K562 (cell line): ENCODE measurements around the gene DDX55. TPM values are rescaled to one million over a fixed set of nuclear protein-coding genes. Genes with fewer than 3 reads are reported as not detected.

Experiments used
- ATF7 ChIP-seq: fragments of 450-650 bp; IDR thresholded peaks from 2 replicates; pipeline ENCODE4 v1.7.1; 2014; ENCODE audit warnings: mild to moderate bottlenecking, moderate library complexity
- DIDO1 ChIP-seq: fragments of 450-650 bp; IDR thresholded peaks from 2 replicates; pipeline ENCODE4 v1.6.1; 2016; ENCODE audit warnings: low read depth, missing biosample characterization, missing genetic modification characterization
- MYC ChIP-seq, 2 experiments: fragments of 250-450 bp in 1 of 2; sonication (Bioruptor Pico) in 1 of 2; IDR thresholded peaks; 2 replicates each; pipeline versions ENCODE4 v1.5.1 to v1.6.1; 2012 to 2021; ENCODE audit warnings: low read depth in 2 of 2, borderline replicate concordance in 1 of 2, improper control_type of control experiment in 1 of 2, low read length in 1 of 2, mild to moderate bottlenecking in 1 of 2, moderate library complexity in 1 of 2
- NCOA2 ChIP-seq, 2 experiments: fragments of 450-650 bp; IDR thresholded peaks; 2 replicates each; pipeline ENCODE4 v1.6.1; 2018; ENCODE audit warnings: mild to moderate bottlenecking in 2 of 2, moderate library complexity in 1 of 2; ENCODE audit not compliant: partially characterized antibody in 2 of 2
- NFYB ChIP-seq: IDR thresholded peaks from 2 replicates; pipeline ENCODE4 v1.6.1; 2011; ENCODE audit warnings: mild to moderate bottlenecking, moderate library complexity; ENCODE audit not compliant: insufficient read length; ENCODE audit errors: extremely low read depth
- NR2C1 ChIP-seq, 2 experiments: fragments of 450-650 bp; IDR thresholded peaks; 2 replicates each; pipeline ENCODE4 v1.6.1; 2017; ENCODE audit warnings: mild to moderate bottlenecking in 2 of 2, antibody characterized with exemption in 1 of 2, inconsistent platforms in 1 of 2, missing compliant biosample characterization in 1 of 2, missing genetic modification characterization in 1 of 2
- NR4A1 ChIP-seq, 2 experiments: fragments of 250-450 bp in 1 of 2; fragments of 450-650 bp in 1 of 2; sonication (Bioruptor Pico) in 1 of 2; IDR thresholded peaks; 2 replicates each; pipeline versions ENCODE4 v1.4.0 to v1.6.1; 2016 to 2020; ENCODE audit warnings: mild to moderate bottlenecking in 2 of 2, missing compliant biosample characterization in 1 of 2, missing genetic modification characterization in 1 of 2, moderate library complexity in 1 of 2
- RAD51 ChIP-seq: fragments of 450-650 bp; IDR thresholded peaks from 2 replicates; pipeline ENCODE4 v1.7.1; 2016; ENCODE audit warnings: low read depth, mild to moderate bottlenecking, borderline replicate concordance
- RNF2 ChIP-seq: sonication (generic); IDR thresholded peaks from 2 replicates; pipeline ENCODE4 v1.6.1; 2016
- TOE1 ChIP-seq, 2 experiments: fragments of 450-650 bp in 1 of 2; sonication (generic) in 1 of 2; formaldehyde crosslinking in 1 of 2; IDR thresholded peaks; 2 replicates each; pipeline versions ENCODE4 v1.7.1 to v1.8.0; 2016 to 2022; ENCODE audit warnings: borderline replicate concordance in 2 of 2, mild to moderate bottlenecking in 2 of 2, antibody characterized with exemption in 1 of 2, inconsistent platforms in 1 of 2, low read depth in 1 of 2, missing genetic modification reagents in 1 of 2, moderate library complexity in 1 of 2
- polyA plus RNA-seq, 8 experiments: library from polyadenylated mRNA; depleted of rRNA in 4 of 8; stranded (reverse) in 5 of 8; unstranded in 3 of 8; fragments of >200 nt; fragmentation: Nextera tagmentation in 2 of 8; fragmentation: Illumina TruSeq in 1 of 8; extraction: Ambion mirVana in 2 of 8; extraction: Trizol in 1 of 8; gene quantifications; 2 replicates each; pipeline versions ENCODE4 v1.2.1 to v1.2.3, GENCODE V29; 2011 to 2014; ENCODE audit warnings: inconsistent platforms in 1 of 8, missing spikeins in 1 of 8
- total RNA-seq, 7 experiments: library from RNA; depleted of rRNA in 6 of 7; stranded (reverse); fragments of >200 nt in 6 of 7; fragmentation: Illumina TruSeq in 2 of 7; extraction: Trizol in 2 of 7; gene quantifications; 2 replicates each; pipeline versions ENCODE4 v1.2.1 to v1.2.3, GENCODE V29; 2011 to 2021; ENCODE audit warnings: low replicate concordance in 1 of 7
- TF ChIP-seq, protein P1 (sequence below), 2 experiments: IDR thresholded peaks; 2 replicates each; pipeline ENCODE4 v1.6.1; 2011; ENCODE audit warnings: borderline replicate concordance in 1 of 2, control low read depth in 1 of 2, low read depth in 1 of 2, low read length in 1 of 2, mild to moderate bottlenecking in 1 of 2, mixed read lengths in 1 of 2, moderate library complexity in 1 of 2; ENCODE audit not compliant: insufficient read depth in 1 of 2, insufficient read length in 1 of 2, poor library complexity in 1 of 2, severe bottlenecking in 1 of 2; ENCODE audit errors: extremely low read depth in 1 of 2
- TF ChIP-seq, protein P2 (sequence below), 2 experiments: fragments of 450-650 bp; formaldehyde crosslinking in 1 of 2; IDR thresholded peaks; 2 replicates each; pipeline versions ENCODE4 v1.4.0 to v1.6.1; 2014 to 2020; ENCODE audit warnings: mild to moderate bottlenecking in 2 of 2, borderline replicate concordance in 1 of 2, low read depth in 1 of 2
- TF ChIP-seq, protein P3 (sequence below): fragments of 250-450 bp; sonication (Bioruptor Pico); IDR thresholded peaks from 2 replicates; pipeline ENCODE4 v1.5.0; 2020; ENCODE audit warnings: mild to moderate bottlenecking
- TF ChIP-seq, protein P4 (sequence below): sonication (generic); formaldehyde crosslinking; IDR thresholded peaks from 2 replicates; pipeline ENCODE4 v1.9.0; 2022; ENCODE audit warnings: mild to moderate bottlenecking, missing genetic modification reagents

DDX55 gene
- total and polyA plus RNA-seq, 9 of the 15 experiments (the other 6 are each of a cell fraction or from before 2014, with no cell fraction given) = 10.6 to 71.0 (median 60.9) TPM

DNA sequence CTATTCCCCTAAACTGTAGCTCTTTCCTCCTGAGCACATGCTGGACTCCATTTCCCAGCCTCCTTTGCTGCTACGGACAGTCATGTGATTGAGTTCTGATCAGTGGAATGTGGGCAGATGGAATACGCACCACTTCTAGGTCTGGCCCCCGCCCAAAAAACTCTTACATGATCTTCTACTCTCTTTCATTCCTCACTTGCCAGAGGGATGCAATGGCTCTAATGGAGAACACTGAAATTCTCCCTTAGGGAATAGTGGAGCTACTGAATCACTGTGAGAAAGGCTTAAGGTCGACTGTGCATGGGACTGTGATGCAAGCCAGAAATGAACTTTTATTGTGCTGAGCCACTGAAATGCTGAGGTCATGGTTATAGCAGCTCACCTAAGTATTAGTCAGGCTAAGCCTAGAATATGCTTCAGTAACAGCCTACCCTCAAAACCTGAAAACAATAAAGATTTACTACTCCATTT is 30.5 kb upstream of the DDX55 start (continued):
- TF ChIP-seq MYC (IDR thresholded peaks at IDR 0.05; ENCODE audit: low read depth, low read length) (peak; percentile 43; the same call in 1 of the 2 replicates), MYC (CRISPR knock-in tag; IDR thresholded peaks at IDR 0.05; ENCODE audit: borderline replicate concordance, low read depth) (no peak), ATF7 (0 out of 2 replicates have a peak, but pooled peaks have one; percentile 20), NFYB (no peak), RAD51 (peak; percentile 90), NCOA2 (IDR thresholded peaks at IDR 0.05; ENCODE audit: partially characterized antibody in 2 of 2) (no peak), RNF2 (no peak), DIDO1 (tag) (peak; percentile 32; the same call in 1 of the 2 replicates), TOE1 (IDR thresholded peaks at IDR 0.05; ENCODE audit: borderline replicate concordance) (peak; percentile 94), TOE1 (CRISPR knock-in tag; IDR thresholded peaks at IDR 0.05; ENCODE audit: borderline replicate concordance, low read depth) (no peak), NR2C1 (IDR thresholded peaks at IDR 0.05) (0 out of 2 replicates have a peak, but pooled peaks have one; percentile 37), NR2C1 (tag; IDR thresholded peaks at IDR 0.05) (no peak), NR4A1 (CRISPR knock-in tag; IDR thresholded peaks at IDR 0.05) (no peak), NR4A1 (tag; IDR thresholded peaks at IDR 0.05) (no peak)
- TF ChIP-seq, protein P1, sequence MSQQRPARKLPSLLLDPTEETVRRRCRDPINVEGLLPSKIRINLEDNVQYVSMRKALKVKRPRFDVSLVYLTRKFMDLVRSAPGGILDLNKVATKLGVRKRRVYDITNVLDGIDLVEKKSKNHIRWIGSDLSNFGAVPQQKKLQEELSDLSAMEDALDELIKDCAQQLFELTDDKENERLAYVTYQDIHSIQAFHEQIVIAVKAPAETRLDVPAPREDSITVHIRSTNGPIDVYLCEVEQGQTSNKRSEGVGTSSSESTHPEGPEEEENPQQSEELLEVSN (IDR thresholded peaks at IDR 0.05; ENCODE audit: borderline replicate concordance in 1 of 2, extremely low read depth in 1 of 2, insufficient read depth in 1 of 2, insufficient read length in 1 of 2, low read depth in 1 of 2, low read length in 1 of 2, poor library complexity in 1 of 2, severe bottlenecking in 1 of 2) = no peak
- TF ChIP-seq, protein P2, sequence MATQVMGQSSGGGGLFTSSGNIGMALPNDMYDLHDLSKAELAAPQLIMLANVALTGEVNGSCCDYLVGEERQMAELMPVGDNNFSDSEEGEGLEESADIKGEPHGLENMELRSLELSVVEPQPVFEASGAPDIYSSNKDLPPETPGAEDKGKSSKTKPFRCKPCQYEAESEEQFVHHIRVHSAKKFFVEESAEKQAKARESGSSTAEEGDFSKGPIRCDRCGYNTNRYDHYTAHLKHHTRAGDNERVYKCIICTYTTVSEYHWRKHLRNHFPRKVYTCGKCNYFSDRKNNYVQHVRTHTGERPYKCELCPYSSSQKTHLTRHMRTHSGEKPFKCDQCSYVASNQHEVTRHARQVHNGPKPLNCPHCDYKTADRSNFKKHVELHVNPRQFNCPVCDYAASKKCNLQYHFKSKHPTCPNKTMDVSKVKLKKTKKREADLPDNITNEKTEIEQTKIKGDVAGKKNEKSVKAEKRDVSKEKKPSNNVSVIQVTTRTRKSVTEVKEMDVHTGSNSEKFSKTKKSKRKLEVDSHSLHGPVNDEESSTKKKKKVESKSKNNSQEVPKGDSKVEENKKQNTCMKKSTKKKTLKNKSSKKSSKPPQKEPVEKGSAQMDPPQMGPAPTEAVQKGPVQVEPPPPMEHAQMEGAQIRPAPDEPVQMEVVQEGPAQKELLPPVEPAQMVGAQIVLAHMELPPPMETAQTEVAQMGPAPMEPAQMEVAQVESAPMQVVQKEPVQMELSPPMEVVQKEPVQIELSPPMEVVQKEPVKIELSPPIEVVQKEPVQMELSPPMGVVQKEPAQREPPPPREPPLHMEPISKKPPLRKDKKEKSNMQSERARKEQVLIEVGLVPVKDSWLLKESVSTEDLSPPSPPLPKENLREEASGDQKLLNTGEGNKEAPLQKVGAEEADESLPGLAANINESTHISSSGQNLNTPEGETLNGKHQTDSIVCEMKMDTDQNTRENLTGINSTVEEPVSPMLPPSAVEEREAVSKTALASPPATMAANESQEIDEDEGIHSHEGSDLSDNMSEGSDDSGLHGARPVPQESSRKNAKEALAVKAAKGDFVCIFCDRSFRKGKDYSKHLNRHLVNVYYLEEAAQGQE (IDR thresholded peaks at IDR 0.05; ENCODE audit: borderline replicate concordance) = no peak
- TF ChIP-seq, protein P2 (CRISPR knock-in tag; IDR thresholded peaks at IDR 0.05; ENCODE audit: low read depth) = no peak
- TF ChIP-seq, protein P3, sequence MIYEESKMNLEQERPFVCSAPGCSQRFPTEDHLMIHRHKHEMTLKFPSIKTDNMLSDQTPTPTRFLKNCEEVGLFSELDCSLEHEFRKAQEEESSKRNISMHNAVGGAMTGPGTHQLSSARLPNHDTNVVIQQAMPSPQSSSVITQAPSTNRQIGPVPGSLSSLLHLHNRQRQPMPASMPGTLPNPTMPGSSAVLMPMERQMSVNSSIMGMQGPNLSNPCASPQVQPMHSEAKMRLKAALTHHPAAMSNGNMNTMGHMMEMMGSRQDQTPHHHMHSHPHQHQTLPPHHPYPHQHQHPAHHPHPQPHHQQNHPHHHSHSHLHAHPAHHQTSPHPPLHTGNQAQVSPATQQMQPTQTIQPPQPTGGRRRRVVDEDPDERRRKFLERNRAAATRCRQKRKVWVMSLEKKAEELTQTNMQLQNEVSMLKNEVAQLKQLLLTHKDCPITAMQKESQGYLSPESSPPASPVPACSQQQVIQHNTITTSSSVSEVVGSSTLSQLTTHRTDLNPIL = no peak
- TF ChIP-seq, protein P4, sequence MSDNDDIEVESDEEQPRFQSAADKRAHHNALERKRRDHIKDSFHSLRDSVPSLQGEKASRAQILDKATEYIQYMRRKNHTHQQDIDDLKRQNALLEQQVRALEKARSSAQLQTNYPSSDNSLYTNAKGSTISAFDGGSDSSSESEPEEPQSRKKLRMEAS = peak; percentile 63; the same call in 1 of the 2 replicates
